OCI-LY7 (cell line): Measurements from ENCODE around the gene CACNA1I. TPM values are rescaled to one million over a fixed set of nuclear protein-coding genes. Genes with fewer than 3 reads are reported as not detected.

Experiments
- BruUV-seq: library from RNA; stranded (reverse); fragments of 400-500 nt; replicated peaks from 2 replicates; lab custom pipeline; 2021; lab: Mats Ljungman, UMichigan
- CTCF ChIA-PET: fragments of 300-600 bp; sonication (Branson Sonifier 250); formaldehyde crosslinking; loops from one replicate; lab custom pipeline; 2022; ENCODE audit warnings: antibody characterized with exemption; ENCODE audit not compliant: unreplicated experiment; lab: Charles Lee
- POLR2A ChIA-PET: fragments of 300-600 bp; sonication (Branson Sonifier 250); formaldehyde crosslinking; loops from one replicate; lab custom pipeline; 2022; ENCODE audit warnings: antibody characterized with exemption; lab: Charles Lee
- DNase-seq: peaks from one replicate; pipeline ENCODE4 v3.0.0-alpha.2; 2015; ENCODE audit warnings: low spot score
- H2AFZ ChIP-seq: fragments of 200-600 bp; sonication (generic), shearing (Covaris generic); 2 replicates; pipeline ENCODE4 v1.6.1; 2014; ENCODE audit warnings: mild to moderate bottlenecking, antibody characterized with exemption, low read length, moderate library complexity
- H3K27ac ChIP-seq: fragments of 200-600 bp; sonication (generic); 2 replicates; pipeline ENCODE4 v1.5.1; 2014; ENCODE audit warnings: mixed run types, low read depth, mild to moderate bottlenecking, moderate library complexity, low read length, inconsistent platforms; ENCODE audit not compliant: poor library complexity, severe bottlenecking
- H3K36me3 ChIP-seq: fragments of 200-600 bp; sonication (generic); 2 replicates; pipeline ENCODE4 v1.6.1; 2014; ENCODE audit warnings: mild to moderate bottlenecking, antibody characterized with exemption, low read length, moderate library complexity, mixed read lengths; ENCODE audit not compliant: insufficient read depth
- H3K4me1 ChIP-seq: fragments of 200-600 bp; sonication (generic); 2 replicates; pipeline ENCODE4 v1.5.1; 2014; ENCODE audit warnings: mild to moderate bottlenecking, low read length; ENCODE audit not compliant: insufficient read depth, poor library complexity, severe bottlenecking
- H3K4me2 ChIP-seq: fragments of 200-600 bp; sonication (generic); 2 replicates; pipeline ENCODE4 v1.6.1; 2014; ENCODE audit warnings: mild to moderate bottlenecking, low read length
- H3K4me3 ChIP-seq: fragments of 200-600 bp; sonication (generic); 2 replicates; pipeline ENCODE4 v1.5.1; 2014; ENCODE audit warnings: mild to moderate bottlenecking, low read depth, low read length; ENCODE audit not compliant: poor library complexity, severe bottlenecking
- H3K79me2 ChIP-seq: fragments of 200-600 bp; sonication (generic); 2 replicates; pipeline ENCODE4 v1.6.1; 2016; ENCODE audit warnings: low read depth, mild to moderate bottlenecking, low read length, moderate library complexity, mixed read lengths; ENCODE audit not compliant: insufficient read depth
- H3K9me2 ChIP-seq: fragments of 200-600 bp; sonication (generic); 2 replicates; pipeline ENCODE4 v1.6.1; 2016; ENCODE audit warnings: mild to moderate bottlenecking, low read length, mixed read lengths; ENCODE audit not compliant: insufficient read depth
- H3K9me3 ChIP-seq: fragments of 200-600 bp; sonication (generic); 2 replicates; pipeline ENCODE4 v1.6.1; 2014; ENCODE audit warnings: mild to moderate bottlenecking, mixed run types, low read length, mixed read lengths
- H4K20me1 ChIP-seq: fragments of 200-600 bp; sonication (generic); 2 replicates; pipeline ENCODE4 v1.6.1; 2014; ENCODE audit warnings: mild to moderate bottlenecking, antibody characterized with exemption, low read length, moderate library complexity, mixed read lengths; ENCODE audit not compliant: insufficient read depth
- EZH2phosphoT487 ChIP-seq: fragments of 200-600 bp; sonication (generic); IDR thresholded peaks from 2 replicates; pipeline ENCODE4 v1.6.1; 2018; ENCODE audit warnings: low read depth, borderline replicate concordance, mild to moderate bottlenecking, mixed run types, antibody characterized with exemption, low read length, moderate library complexity, mixed read lengths
- intact Hi-C: fragments of 100-400 bp; cut with micrococcal nuclease; formaldehyde crosslinking; loops from one replicate; pipeline ENCODE4 v1.10.0; 2022; ENCODE audit not compliant: unreplicated experiment
- total RNA-seq, 2 experiments: library from RNA; depleted of rRNA in 1 of 2; stranded (reverse); fragments of >200 nt in 1 of 2; shearing (Covaris generic) in 1 of 2; gene quantifications; 2 replicates each; pipeline ENCODE4 v1.2.3, GENCODE V29; 2014 to 2022
- TF ChIP-seq, protein P1 (sequence below): fragments of 200-600 bp; sonication (generic); conservative IDR thresholded peaks from 2 replicates; pipeline ENCODE4 v1.5.1; 2014; ENCODE audit warnings: mild to moderate bottlenecking, antibody characterized with exemption, low read length, moderate library complexity, mixed read lengths

The CACNA1I gene
- total RNA-seq, 2 experiments from 2014 or later = 0.03 TPM; not detected in 1

DNA sequence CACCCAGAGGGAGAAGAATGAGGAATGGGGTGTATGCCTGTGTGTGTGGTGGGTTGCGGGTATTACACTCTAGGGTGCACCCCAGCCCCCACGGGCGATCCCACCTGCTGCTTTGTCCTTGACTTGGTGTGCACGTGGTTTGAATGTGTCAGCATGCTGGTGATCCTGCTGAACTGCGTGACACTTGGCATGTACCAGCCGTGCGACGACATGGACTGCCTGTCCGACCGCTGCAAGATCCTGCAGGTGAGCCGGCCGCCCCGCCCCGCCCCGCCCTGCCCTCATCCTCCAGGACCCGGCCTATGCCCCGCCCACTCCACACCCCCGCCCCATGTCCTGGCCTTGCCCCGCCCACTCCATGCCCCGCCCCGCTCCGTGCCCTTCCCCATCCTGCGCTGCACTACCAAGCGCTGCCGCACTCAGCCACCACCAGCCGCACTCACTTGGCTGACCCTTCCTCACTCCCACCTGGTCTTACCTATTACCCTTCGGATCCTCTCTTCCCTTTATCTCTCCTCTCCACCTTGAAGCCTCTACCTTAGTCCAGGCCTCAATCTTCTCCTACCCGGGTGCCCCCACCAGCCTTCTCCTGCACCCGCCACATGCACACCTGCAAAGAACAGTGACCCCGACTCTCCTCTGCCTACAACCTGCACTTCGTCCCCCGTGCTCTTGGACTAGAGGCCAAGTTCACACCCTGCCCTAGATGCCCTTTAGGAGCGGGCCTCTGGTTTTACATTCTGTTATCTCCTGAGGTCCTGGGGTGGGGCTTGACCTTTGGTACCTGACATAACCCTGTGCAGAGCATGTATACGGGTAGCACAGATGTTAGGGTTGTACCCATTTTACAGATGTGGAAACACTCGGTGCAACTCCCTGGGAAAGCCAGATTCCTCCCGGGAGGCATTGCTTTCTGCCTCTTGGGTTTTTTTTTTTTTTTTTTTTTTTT lies 27.7 kb downstream of the CACNA1I start:
- ChIA-PET POLR2A (no interaction called here), CTCF (no interaction called here)
- Histone ChIP-seq H3K79me2 (no peaks in the 10 kb centered on the region), H3K4me1 (peaks cover 34% of the 10 kb centered on the region), H4K20me1 (no peaks in the 10 kb centered on the region), H3K27ac (no peak overlapping the region), H3K9me2 (no peaks in the 10 kb centered on the region), H2AFZ (no peak overlapping the region), H3K4me3 (no peak overlapping the region), H3K9me3 (no peaks in the 10 kb centered on the region), H3K4me2 (peak overlapping the region; percentile 33), H3K36me3 (no peaks in the 10 kb centered on the region)
- no peak for TF ChIP-seq EZH2phosphoT487
- TF ChIP-seq, protein P1, sequence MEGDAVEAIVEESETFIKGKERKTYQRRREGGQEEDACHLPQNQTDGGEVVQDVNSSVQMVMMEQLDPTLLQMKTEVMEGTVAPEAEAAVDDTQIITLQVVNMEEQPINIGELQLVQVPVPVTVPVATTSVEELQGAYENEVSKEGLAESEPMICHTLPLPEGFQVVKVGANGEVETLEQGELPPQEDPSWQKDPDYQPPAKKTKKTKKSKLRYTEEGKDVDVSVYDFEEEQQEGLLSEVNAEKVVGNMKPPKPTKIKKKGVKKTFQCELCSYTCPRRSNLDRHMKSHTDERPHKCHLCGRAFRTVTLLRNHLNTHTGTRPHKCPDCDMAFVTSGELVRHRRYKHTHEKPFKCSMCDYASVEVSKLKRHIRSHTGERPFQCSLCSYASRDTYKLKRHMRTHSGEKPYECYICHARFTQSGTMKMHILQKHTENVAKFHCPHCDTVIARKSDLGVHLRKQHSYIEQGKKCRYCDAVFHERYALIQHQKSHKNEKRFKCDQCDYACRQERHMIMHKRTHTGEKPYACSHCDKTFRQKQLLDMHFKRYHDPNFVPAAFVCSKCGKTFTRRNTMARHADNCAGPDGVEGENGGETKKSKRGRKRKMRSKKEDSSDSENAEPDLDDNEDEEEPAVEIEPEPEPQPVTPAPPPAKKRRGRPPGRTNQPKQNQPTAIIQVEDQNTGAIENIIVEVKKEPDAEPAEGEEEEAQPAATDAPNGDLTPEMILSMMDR = 0 out of 2 replicates have a peak, but pooled peaks have one; percentile 18
- BruUV-seq = no TSS peak
- DNase-seq = peak; percentile 73
- intact Hi-C loops = no loop called here

DNA sequence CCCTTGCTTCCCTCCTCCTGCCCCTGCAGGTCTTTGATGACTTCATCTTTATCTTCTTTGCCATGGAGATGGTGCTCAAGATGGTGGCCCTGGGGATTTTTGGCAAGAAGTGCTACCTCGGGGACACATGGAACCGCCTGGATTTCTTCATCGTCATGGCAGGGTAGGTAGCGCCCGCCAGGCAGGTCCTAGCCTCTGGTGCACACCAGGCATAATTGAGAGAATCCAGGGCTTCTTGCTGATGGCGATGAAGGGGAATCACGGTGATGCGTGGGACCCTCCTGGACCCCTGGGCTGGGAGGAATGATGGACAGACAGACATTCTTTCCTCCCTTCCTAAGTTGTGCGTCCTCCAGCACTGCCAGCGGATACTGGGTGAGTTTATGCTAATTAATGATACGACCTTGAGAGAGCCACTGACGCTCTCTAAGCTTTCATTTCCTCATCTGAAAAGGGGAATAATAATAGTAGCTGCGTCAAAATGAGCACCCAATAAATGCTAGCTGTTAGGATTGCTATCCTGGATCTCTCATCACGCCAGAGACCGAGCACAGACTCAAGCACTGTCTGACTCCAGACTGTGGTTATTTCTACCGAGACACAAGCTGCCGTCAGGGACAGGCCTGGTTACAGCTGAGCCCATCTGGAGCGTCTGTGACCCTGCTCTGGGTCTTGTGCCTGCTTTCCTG lies 30.1 kb downstream of the CACNA1I start:
- H3K4me1 ChIP-seq = peaks cover 34% of the 10 kb centered on the region
- no peak overlapping the region for H3K4me3 ChIP-seq
- peak overlapping the region; percentile 81; the same call in 1 of the 2 replicates for H2AFZ ChIP-seq
- no peaks in the 10 kb centered on the region for H3K79me2 ChIP-seq
- H3K27ac ChIP-seq = peak overlapping the region; percentile 19
- peak; percentile 40 for DNase-seq
- H3K9me2 ChIP-seq = no peaks in the 10 kb centered on the region
- no peaks in the 10 kb centered on the region for H3K9me3 ChIP-seq
- CTCF ChIA-PET = no interaction called here
- no peaks in the 10 kb centered on the region for H3K36me3 ChIP-seq
- H3K4me2 ChIP-seq = peak overlapping the region; percentile 50
- TF ChIP-seq, protein P1 = no peak
- no peak for TF ChIP-seq EZH2phosphoT487
- intact Hi-C loops = no loop called here
- H4K20me1 ChIP-seq = no peaks in the 10 kb centered on the region
- POLR2A ChIA-PET = no interaction called here
- no TSS peak for BruUV-seq
